ENCODE data around the gene MYL5.

Gene MYL5

GRCh38 chr4:657834-658667, 16.3 kb upstream of the MYL5 start:
- DNase-seq, result no peak
- peaks cover 15% of the 10 kb centered on the region for H3K4me1 ChIP-seq (ENCODE audit: insufficient read depth, low read length)
- H3K79me2 ChIP-seq (ENCODE audit: insufficient read depth, low read length), result peaks cover 7% of the 10 kb centered on the region
- peaks cover 27% of the 10 kb centered on the region for H3K36me3 ChIP-seq (ENCODE audit: insufficient read depth, low read length)
- H3K27me3 ChIP-seq (ENCODE audit: insufficient read depth, low read length, poor library complexity), result no peaks in the 10 kb centered on the region
- H4K20me1 ChIP-seq (ENCODE audit: insufficient read depth, low read length), result peaks cover 9% of the 10 kb centered on the region
- no peak for ATAC-seq (ENCODE audit: insufficient read depth, low read depth)
- H2AFZ ChIP-seq (ENCODE audit: low read depth, low read length), result no peak overlapping the region
- no peak overlapping the region for H3K4me3 ChIP-seq (ENCODE audit: low read depth in 1 of 2, low read length in 2 of 2)
- no peak overlapping the region for H3K27ac ChIP-seq (ENCODE audit: low read length)
- no peak overlapping the region for H3K4me2 ChIP-seq (ENCODE audit: insufficient read depth, low read length)
- no peaks in the 10 kb centered on the region for H3K9me3 ChIP-seq (ENCODE audit: insufficient read depth, low read length, severe bottlenecking)
- TF ChIP-seq EZH2 (IDR thresholded peaks at IDR 0.05; ENCODE audit: borderline replicate concordance, low read depth, low read length, severe bottlenecking), result no peak
- TF ChIP-seq, protein P1, sequence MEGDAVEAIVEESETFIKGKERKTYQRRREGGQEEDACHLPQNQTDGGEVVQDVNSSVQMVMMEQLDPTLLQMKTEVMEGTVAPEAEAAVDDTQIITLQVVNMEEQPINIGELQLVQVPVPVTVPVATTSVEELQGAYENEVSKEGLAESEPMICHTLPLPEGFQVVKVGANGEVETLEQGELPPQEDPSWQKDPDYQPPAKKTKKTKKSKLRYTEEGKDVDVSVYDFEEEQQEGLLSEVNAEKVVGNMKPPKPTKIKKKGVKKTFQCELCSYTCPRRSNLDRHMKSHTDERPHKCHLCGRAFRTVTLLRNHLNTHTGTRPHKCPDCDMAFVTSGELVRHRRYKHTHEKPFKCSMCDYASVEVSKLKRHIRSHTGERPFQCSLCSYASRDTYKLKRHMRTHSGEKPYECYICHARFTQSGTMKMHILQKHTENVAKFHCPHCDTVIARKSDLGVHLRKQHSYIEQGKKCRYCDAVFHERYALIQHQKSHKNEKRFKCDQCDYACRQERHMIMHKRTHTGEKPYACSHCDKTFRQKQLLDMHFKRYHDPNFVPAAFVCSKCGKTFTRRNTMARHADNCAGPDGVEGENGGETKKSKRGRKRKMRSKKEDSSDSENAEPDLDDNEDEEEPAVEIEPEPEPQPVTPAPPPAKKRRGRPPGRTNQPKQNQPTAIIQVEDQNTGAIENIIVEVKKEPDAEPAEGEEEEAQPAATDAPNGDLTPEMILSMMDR (IDR thresholded peaks at IDR 0.05; ENCODE audit: borderline replicate concordance, extremely low read depth, low read length, poor library complexity, severe bottlenecking), result no peak
- no peak overlapping the region for H3K9ac ChIP-seq (ENCODE audit: low read depth, low read length)

DNA sequence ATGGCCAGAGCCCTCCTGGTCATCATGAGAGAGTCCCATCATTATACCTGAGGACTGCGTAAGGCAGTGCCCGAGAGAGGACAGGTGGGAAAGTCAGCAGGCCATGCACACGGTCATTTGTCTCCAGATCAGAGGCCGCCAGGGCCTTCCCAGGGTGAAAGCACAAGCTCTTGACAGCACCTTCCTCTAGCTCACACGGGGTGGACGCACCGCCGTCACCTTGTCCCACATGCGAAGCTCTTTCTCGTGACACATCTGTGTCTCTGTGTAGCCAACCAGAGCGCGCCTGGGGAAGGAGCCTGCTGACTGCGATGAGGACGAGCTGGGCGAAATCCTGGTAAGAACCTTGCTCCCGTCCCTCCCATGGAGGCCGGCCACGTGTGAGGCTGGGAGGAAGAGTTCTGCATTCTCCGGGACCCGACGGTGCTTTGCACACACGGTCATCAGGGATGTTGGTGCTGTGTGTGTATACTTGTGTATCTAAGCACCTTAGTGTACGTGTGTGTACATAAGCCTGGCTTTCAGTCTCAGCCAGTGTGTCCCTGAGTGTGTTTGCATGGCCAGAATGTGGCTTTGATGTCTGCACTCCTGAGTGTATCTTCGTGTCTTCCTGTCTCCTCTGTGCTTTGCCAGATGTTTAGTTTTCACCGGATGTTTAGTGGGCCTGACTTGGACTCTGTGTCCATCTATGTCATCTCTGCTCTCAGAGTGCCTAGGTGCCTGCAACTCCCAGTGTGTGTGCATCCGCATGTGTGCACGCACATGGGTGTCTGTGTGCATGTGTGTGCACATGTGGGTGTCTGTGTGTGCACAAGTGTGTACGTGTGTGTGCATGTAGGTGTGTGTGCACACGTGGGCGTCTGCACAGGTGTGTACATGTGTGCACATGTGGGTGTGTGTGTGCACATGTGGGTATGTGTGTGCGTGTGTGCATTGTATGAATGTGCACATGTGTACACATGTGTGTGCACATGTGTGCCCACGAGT, 15.4 kb upstream of the MYL5 start:
- no peak overlapping the region for H3K4me3 ChIP-seq (ENCODE audit: low read depth in 1 of 2, low read length in 2 of 2)

GRCh38 chr4:659851-660250, 14.5 kb upstream of the MYL5 start:
- H3K9me3 ChIP-seq (ENCODE audit: insufficient read depth, low read length, severe bottlenecking), result no peaks in the 10 kb centered on the region
- H3K4me3 ChIP-seq (ENCODE audit: low read depth in 1 of 2, low read length in 2 of 2), result no peak overlapping the region
- DNase-seq, result no peak
- H3K27me3 ChIP-seq (ENCODE audit: insufficient read depth, low read length, poor library complexity), result no peaks in the 10 kb centered on the region
- no peak overlapping the region for H3K4me2 ChIP-seq (ENCODE audit: insufficient read depth, low read length)
- H2AFZ ChIP-seq (ENCODE audit: low read depth, low read length), result no peak overlapping the region
- no peak overlapping the region for H3K27ac ChIP-seq (ENCODE audit: low read length)
- no peak for TF ChIP-seq EZH2 (IDR thresholded peaks at IDR 0.05; ENCODE audit: borderline replicate concordance, low read depth, low read length, severe bottlenecking)
- TF ChIP-seq, protein P1 (IDR thresholded peaks at IDR 0.05; ENCODE audit: borderline replicate concordance, extremely low read depth, low read length, poor library complexity, severe bottlenecking), result no peak
- peaks cover 28% of the 10 kb centered on the region for H3K4me1 ChIP-seq (ENCODE audit: insufficient read depth, low read length)
- H3K9ac ChIP-seq (ENCODE audit: low read depth, low read length), result no peak overlapping the region
- H3K36me3 ChIP-seq (ENCODE audit: insufficient read depth, low read length), result peaks cover 27% of the 10 kb centered on the region
- H4K20me1 ChIP-seq (ENCODE audit: insufficient read depth, low read length), result peaks cover 9% of the 10 kb centered on the region
- H3K79me2 ChIP-seq (ENCODE audit: insufficient read depth, low read length), result peaks cover 25% of the 10 kb centered on the region
- ATAC-seq (ENCODE audit: insufficient read depth, low read depth), result no peak

More for the DNA sequence above, 15.4 kb upstream of the MYL5 start:
- peaks cover 16% of the 10 kb centered on the region for H3K79me2 ChIP-seq (ENCODE audit: insufficient read depth, low read length)
- peaks cover 9% of the 10 kb centered on the region for H4K20me1 ChIP-seq (ENCODE audit: insufficient read depth, low read length)
- H3K4me2 ChIP-seq (ENCODE audit: insufficient read depth, low read length), result no peak overlapping the region
- DNase-seq (no peak), ATAC-seq (ENCODE audit: insufficient read depth, low read depth) (no peak)
- no peak overlapping the region for H3K9ac ChIP-seq (ENCODE audit: low read depth, low read length)
- peaks cover 27% of the 10 kb centered on the region for H3K36me3 ChIP-seq (ENCODE audit: insufficient read depth, low read length)
- H3K4me1 ChIP-seq (ENCODE audit: insufficient read depth, low read length), result peaks cover 19% of the 10 kb centered on the region
- H2AFZ ChIP-seq (ENCODE audit: low read depth, low read length), result no peak overlapping the region
- no peaks in the 10 kb centered on the region for H3K27me3 ChIP-seq (ENCODE audit: insufficient read depth, low read length, poor library complexity)
- no peak overlapping the region for H3K27ac ChIP-seq (ENCODE audit: low read length)
- TF ChIP-seq, protein P1 (IDR thresholded peaks at IDR 0.05; ENCODE audit: borderline replicate concordance, extremely low read depth, low read length, poor library complexity, severe bottlenecking), result no peak
- TF ChIP-seq EZH2 (IDR thresholded peaks at IDR 0.05; ENCODE audit: borderline replicate concordance, low read depth, low read length, severe bottlenecking), result no peak
- H3K9me3 ChIP-seq (ENCODE audit: insufficient read depth, low read length, severe bottlenecking), result no peaks in the 10 kb centered on the region
